ENCODE results near the gene VPS8.
"Not testable (repeated sequence)": the region's sequence is repeated elsewhere in the genome, so short reads cannot be mapped to it uniquely, and the experiment has no call there.

VPS8 gene

GRCh38 chr3:184924547-184924946 is 112.6 kb downstream of the VPS8 start:
- no peak for DNase-seq (ENCODE audit: low spot score)

GRCh38 chr3:184927796-184928315 is 115.9 kb downstream of the VPS8 start:
- no peak for DNase-seq (ENCODE audit: low spot score)

- no peak for DNase-seq (ENCODE audit: low spot score)
Measured at GRCh38 chr3:184932777-184933176, 120.8 kb downstream of the VPS8 start.

- no peak for DNase-seq (ENCODE audit: low spot score)
Measured at GRCh38 chr3:184937611-184938010, 125.6 kb downstream of the VPS8 start.

GRCh38 chr3:184941408-184941807 is 129.4 kb downstream of the VPS8 start:
- no peak for DNase-seq (ENCODE audit: low spot score)

GRCh38 chr3:184942735-184943134 is 130.8 kb downstream of the VPS8 start:
- DNase-seq (ENCODE audit: low spot score), result no peak

- no peak for DNase-seq (ENCODE audit: low spot score)
Measured at GRCh38 chr3:184944241-184944640, 132.3 kb downstream of the VPS8 start.

- no peak for DNase-seq (ENCODE audit: low spot score)
Measured at GRCh38 chr3:184945886-184946625, 134.1 kb downstream of the VPS8 start.

- DNase-seq (ENCODE audit: low spot score), result no peak
Measured at GRCh38 chr3:184946917-184947316, 135.0 kb downstream of the VPS8 start.

GRCh38 chr3:184949251-184949965 is 137.4 kb downstream of the VPS8 start:
- no peak for DNase-seq (ENCODE audit: low spot score)

GRCh38 chr3:184950816-184951215 is 138.8 kb downstream of the VPS8 start:
- not testable (repeated sequence) for DNase-seq (ENCODE audit: low spot score)

- no peak for DNase-seq (ENCODE audit: low spot score)
Measured at GRCh38 chr3:184952671-184953070, 140.7 kb downstream of the VPS8 start.

GRCh38 chr3:184953401-184953800 is 141.4 kb downstream of the VPS8 start:
- DNase-seq (ENCODE audit: low spot score), result no peak

GRCh38 chr3:184954251-184954650 is 142.3 kb downstream of the VPS8 start:
- DNase-seq (ENCODE audit: low spot score), result no peak

GRCh38 chr3:184954851-184955250 is 142.9 kb downstream of the VPS8 start:
- not testable (repeated sequence) for DNase-seq (ENCODE audit: low spot score)

- DNase-seq (ENCODE audit: low spot score), result no peak
Measured at GRCh38 chr3:184965639-184966430, 153.9 kb downstream of the VPS8 start.

GRCh38 chr3:184968115-184968514 is 156.1 kb downstream of the VPS8 start:
- no peak for DNase-seq (ENCODE audit: low spot score)

GRCh38 chr3:184970186-184970585 is 158.2 kb downstream of the VPS8 start:
- DNase-seq (ENCODE audit: low spot score), result no peak

- DNase-seq (ENCODE audit: low spot score), result no peak
Measured at GRCh38 chr3:184977796-184978195, 165.8 kb downstream of the VPS8 start.

GRCh38 chr3:184981071-184981470 is 169.1 kb downstream of the VPS8 start:
- no peak for DNase-seq (ENCODE audit: low spot score)

GRCh38 chr3:184982076-184982475 is 170.1 kb downstream of the VPS8 start:
- DNase-seq (ENCODE audit: low spot score), result no peak

- DNase-seq (ENCODE audit: low spot score), result no peak
Measured at GRCh38 chr3:184985586-184985985, 173.6 kb downstream of the VPS8 start.
